ENCODE measurements around the gene TSPAN11. TPM values are rescaled to one million over a fixed set of nuclear protein-coding genes. Genes with fewer than 3 reads are reported as not detected.

The TSPAN11 gene
- total and polyA plus RNA-seq, 7 experiments from 2014 or later: not detected

DNA sequence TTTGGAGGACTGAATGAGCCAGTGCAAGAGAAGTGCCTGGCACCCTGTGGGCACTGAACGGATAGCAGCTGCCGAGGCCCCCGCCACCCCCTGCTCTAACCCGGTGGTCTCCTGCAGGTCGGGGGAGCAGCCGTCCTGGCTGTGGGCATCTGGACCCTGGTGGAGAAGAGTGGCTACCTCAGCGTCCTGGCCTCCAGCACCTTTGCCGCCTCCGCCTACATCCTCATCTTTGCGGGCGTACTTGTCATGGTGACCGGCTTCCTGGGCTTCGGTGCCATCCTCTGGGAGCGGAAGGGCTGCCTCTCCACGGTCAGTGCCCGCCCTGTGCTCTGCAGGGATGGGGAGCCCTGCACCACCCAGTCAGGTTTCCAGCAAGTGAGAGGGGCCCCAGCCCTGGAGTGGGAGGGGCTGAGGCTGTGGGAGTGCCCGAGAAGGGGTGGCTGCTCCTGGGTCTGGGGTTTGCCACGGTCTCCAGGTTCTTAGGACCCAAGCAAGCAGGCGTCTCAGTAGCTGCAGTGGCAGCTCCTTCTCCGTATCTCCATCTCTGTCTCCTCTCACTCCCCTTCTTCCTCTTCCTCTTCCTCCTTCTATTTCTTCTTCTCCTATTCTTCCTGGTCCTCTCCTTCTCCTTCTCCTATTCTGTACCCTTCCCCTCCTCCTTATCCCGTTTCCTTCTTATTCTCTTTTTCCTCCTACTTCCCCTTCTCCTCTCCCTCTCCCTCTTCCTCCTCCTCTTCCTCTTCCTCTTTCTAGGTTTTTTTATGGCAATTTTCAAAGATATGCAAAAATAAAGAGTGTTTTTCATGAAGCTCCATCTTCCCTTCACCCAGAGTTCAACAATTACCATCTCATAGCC, 37.4 kb downstream of the TSPAN11 start:
- H3K4me1 ChIP-seq (ENCODE audit: control insufficient read depth in 2 of 2, insufficient read depth in 2 of 2, low read length in 2 of 2): no peaks in the 10 kb centered on the region
- H3K27me3 Mint-ChIP-seq: peaks cover 0 to 29% (median 2%) of the 10 kb centered on the region in 5 donors
- ChIA-PET POLR2A (no interaction called here), CTCF (no interaction called here)
- ATAC-seq (no peak), DNase-seq (no peak)
- H3K36me3 Mint-ChIP-seq: no peaks in the 10 kb centered on the region
- H3K9me3 ChIP-seq (ENCODE audit: control insufficient read depth in 2 of 3, low read length in 3 of 3): no peaks in the 10 kb centered on the region
- no peak overlapping the region for H3K4me3 ChIP-seq (ENCODE audit: low read length)
- H3K27ac Mint-ChIP-seq: no peak overlapping the region
- H3K4me1 Mint-ChIP-seq: peaks cover 0 to 3% (median 0%) of the 10 kb centered on the region in 7 donors
- no peak overlapping the region for H3K27ac ChIP-seq (ENCODE audit: low read depth, low read length)
- intact Hi-C loops (cut with micrococcal nuclease): no loop called here
- H3K36me3 ChIP-seq (ENCODE audit: control insufficient read depth in 2 of 3, insufficient read depth in 3 of 3, low read length in 3 of 3): no peaks in the 10 kb centered on the region
- no peaks in the 10 kb centered on the region for H3K27me3 ChIP-seq (ENCODE audit: control insufficient read depth in 2 of 2, insufficient read depth in 2 of 2, low read length in 2 of 2)
- H3K9me3 Mint-ChIP-seq: no peaks in the 10 kb centered on the region
- no peak overlapping the region for H3K4me3 Mint-ChIP-seq

- ChIA-PET CTCF (no interaction called here), POLR2A (no interaction called here)
- intact Hi-C loops (cut with micrococcal nuclease): no loop called here
- Mint-ChIP-seq H3K4me1 (peaks cover 0 to 3% (median 0%) of the 10 kb centered on the region in 7 donors), H3K36me3 (no peaks in the 10 kb centered on the region), H3K27me3 (peaks cover 0 to 28% (median 0%) of the 10 kb centered on the region in 5 donors), H3K9me3 (no peaks in the 10 kb centered on the region), H3K27ac (no peak overlapping the region), H3K4me3 (no peak overlapping the region)
- H3K4me3 ChIP-seq (ENCODE audit: low read length): no peak overlapping the region
- ATAC-seq (no peak), DNase-seq (no peak)
- no peaks in the 10 kb centered on the region for H3K36me3 ChIP-seq (ENCODE audit: control insufficient read depth in 2 of 3, insufficient read depth in 3 of 3, low read length in 3 of 3)
- H3K27me3 ChIP-seq (ENCODE audit: control insufficient read depth in 2 of 2, insufficient read depth in 2 of 2, low read length in 2 of 2): no peaks in the 10 kb centered on the region
- H3K4me1 ChIP-seq (ENCODE audit: control insufficient read depth in 2 of 2, insufficient read depth in 2 of 2, low read length in 2 of 2): no peaks in the 10 kb centered on the region
- no peak overlapping the region for H3K27ac ChIP-seq (ENCODE audit: low read depth, low read length)
- H3K9me3 ChIP-seq (ENCODE audit: control insufficient read depth in 2 of 3, low read length in 3 of 3): no peaks in the 10 kb centered on the region
Measured at GRCh38 chr12:30964896-30965612, 38.5 kb downstream of the TSPAN11 start.

DNA sequence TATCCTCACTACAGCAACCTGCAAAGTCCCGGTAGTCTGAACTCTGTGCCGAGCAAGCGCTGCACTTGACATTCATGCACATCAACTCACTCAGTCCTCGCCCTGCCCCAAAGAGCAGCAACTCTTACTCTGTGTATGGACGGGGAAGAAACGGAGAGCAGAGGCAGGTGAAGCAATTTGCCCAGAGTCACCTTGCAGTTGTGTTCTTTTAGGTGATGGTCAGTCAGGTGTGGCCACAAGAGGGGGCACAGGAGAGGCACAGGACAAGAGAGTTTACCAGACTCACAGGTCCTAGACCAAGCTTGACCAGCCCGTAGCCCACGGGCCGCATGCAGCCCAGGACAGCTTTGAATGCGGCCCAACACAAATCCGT, 39.1 kb downstream of the TSPAN11 start:
- CTCF ChIA-PET: no interaction called here
- intact Hi-C loops (cut with micrococcal nuclease): no loop called here
- no peaks in the 10 kb centered on the region for H3K36me3 ChIP-seq (ENCODE audit: control insufficient read depth in 2 of 3, insufficient read depth in 3 of 3, low read length in 3 of 3)
- POLR2A ChIA-PET: no interaction called here
- no peaks in the 10 kb centered on the region for H3K9me3 ChIP-seq (ENCODE audit: control insufficient read depth in 2 of 3, low read length in 3 of 3)
- DNase-seq: no peak
- no peaks in the 10 kb centered on the region for H3K4me1 ChIP-seq (ENCODE audit: control insufficient read depth in 2 of 2, insufficient read depth in 2 of 2, low read length in 2 of 2)
- H3K4me3 ChIP-seq (ENCODE audit: low read length): no peak overlapping the region
- no peak overlapping the region for H3K27ac Mint-ChIP-seq
- no peaks in the 10 kb centered on the region for H3K27me3 ChIP-seq (ENCODE audit: control insufficient read depth in 2 of 2, insufficient read depth in 2 of 2, low read length in 2 of 2)
- no peak overlapping the region for H3K27ac ChIP-seq (ENCODE audit: low read depth, low read length)
- ATAC-seq: no peak
- no peaks in the 10 kb centered on the region for H3K36me3 Mint-ChIP-seq
- no peak overlapping the region for H3K4me3 Mint-ChIP-seq
- H3K4me1 Mint-ChIP-seq: peaks cover 0 to 3% (median 0%) of the 10 kb centered on the region in 7 donors
- no peaks in the 10 kb centered on the region for H3K9me3 Mint-ChIP-seq
- peaks cover 0 to 29% (median 0%) of the 10 kb centered on the region in 5 donors for H3K27me3 Mint-ChIP-seq

DNA sequence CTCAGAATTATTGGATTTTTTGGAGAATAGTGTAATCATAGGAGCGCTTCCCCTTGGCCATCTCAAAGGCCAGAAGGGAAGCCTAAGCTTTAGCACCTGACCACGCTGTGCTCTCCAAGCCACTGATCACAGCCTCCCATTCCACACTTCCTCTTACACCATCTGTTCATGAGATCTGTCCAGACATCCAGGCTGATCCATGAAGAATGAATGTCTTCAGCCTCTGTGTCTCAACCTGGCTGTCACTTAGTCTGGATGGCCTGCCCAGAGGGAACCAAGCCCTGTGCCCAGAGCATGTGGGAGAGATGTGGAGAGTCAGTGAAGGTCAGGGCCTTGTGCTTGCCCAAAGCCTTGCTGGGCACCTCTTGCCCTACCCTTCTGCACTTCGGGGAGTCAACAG, 40.5 kb downstream of the TSPAN11 start:
- Mint-ChIP-seq H3K4me3 (no peak overlapping the region), H3K36me3 (no peaks in the 10 kb centered on the region), H3K4me1 (peaks cover 0 to 3% (median 0%) of the 10 kb centered on the region in 7 donors), H3K27ac (no peak overlapping the region), H3K9me3 (no peaks in the 10 kb centered on the region), H3K27me3 (peaks cover 0 to 41% (median 4%) of the 10 kb centered on the region in 5 donors)
- Histone ChIP-seq H3K4me1 (ENCODE audit: control insufficient read depth in 2 of 2, insufficient read depth in 2 of 2, low read length in 2 of 2) (no peaks in the 10 kb centered on the region), H3K36me3 (ENCODE audit: control insufficient read depth in 2 of 3, insufficient read depth in 3 of 3, low read length in 3 of 3) (no peaks in the 10 kb centered on the region), H3K27ac (ENCODE audit: low read depth, low read length) (no peak overlapping the region), H3K4me3 (ENCODE audit: low read length) (no peak overlapping the region), H3K27me3 (ENCODE audit: control insufficient read depth in 2 of 2, insufficient read depth in 2 of 2, low read length in 2 of 2) (no peaks in the 10 kb centered on the region), H3K9me3 (ENCODE audit: control insufficient read depth in 2 of 3, low read length in 3 of 3) (no peaks in the 10 kb centered on the region)
- ATAC-seq (no peak), DNase-seq (no peak)
- POLR2A ChIA-PET: no interaction called here
- intact Hi-C loops (cut with micrococcal nuclease): no loop called here
- CTCF ChIA-PET: no interaction called here

GRCh38 chr12:30968211-30968610, 41.7 kb downstream of the TSPAN11 start:
- no peak overlapping the region for H3K4me3 Mint-ChIP-seq
- Histone ChIP-seq H3K27me3 (ENCODE audit: control insufficient read depth in 2 of 2, insufficient read depth in 2 of 2, low read length in 2 of 2) (no peaks in the 10 kb centered on the region), H3K4me3 (ENCODE audit: low read length) (no peak overlapping the region), H3K27ac (ENCODE audit: low read depth, low read length) (no peak overlapping the region), H3K4me1 (ENCODE audit: control insufficient read depth in 2 of 2, insufficient read depth in 2 of 2, low read length in 2 of 2) (no peaks in the 10 kb centered on the region), H3K9me3 (ENCODE audit: control insufficient read depth in 2 of 3, low read length in 3 of 3) (no peaks in the 10 kb centered on the region), H3K36me3 (ENCODE audit: control insufficient read depth in 2 of 3, insufficient read depth in 3 of 3, low read length in 3 of 3) (no peaks in the 10 kb centered on the region)
- H3K4me1 Mint-ChIP-seq: peaks cover 0 to 3% (median 0%) of the 10 kb centered on the region in 7 donors
- ChIA-PET POLR2A (no interaction called here), CTCF (no interaction called here)
- intact Hi-C loops (cut with micrococcal nuclease): no loop called here
- DNase-seq (no peak), ATAC-seq (no peak)
- no peak overlapping the region for H3K27ac Mint-ChIP-seq
- H3K27me3 Mint-ChIP-seq: peaks cover 0 to 51% (median 14%) of the 10 kb centered on the region in 5 donors
- no peaks in the 10 kb centered on the region for H3K9me3 Mint-ChIP-seq
- no peaks in the 10 kb centered on the region for H3K36me3 Mint-ChIP-seq

GRCh38 chr12:30969006-30969405, 42.5 kb downstream of the TSPAN11 start:
- Mint-ChIP-seq H3K4me1 (peaks cover 0 to 3% (median 0%) of the 10 kb centered on the region in 7 donors), H3K4me3 (no peak overlapping the region), H3K9me3 (no peaks in the 10 kb centered on the region), H3K27ac (no peak overlapping the region), H3K27me3 (peaks cover 0 to 49% (median 14%) of the 10 kb centered on the region in 5 donors), H3K36me3 (no peaks in the 10 kb centered on the region)
- Histone ChIP-seq H3K4me1 (ENCODE audit: control insufficient read depth in 2 of 2, insufficient read depth in 2 of 2, low read length in 2 of 2) (no peaks in the 10 kb centered on the region), H3K27me3 (ENCODE audit: control insufficient read depth in 2 of 2, insufficient read depth in 2 of 2, low read length in 2 of 2) (no peaks in the 10 kb centered on the region), H3K9me3 (ENCODE audit: control insufficient read depth in 2 of 3, low read length in 3 of 3) (no peaks in the 10 kb centered on the region), H3K27ac (ENCODE audit: low read depth, low read length) (no peak overlapping the region), H3K4me3 (ENCODE audit: low read length) (no peak overlapping the region), H3K36me3 (ENCODE audit: control insufficient read depth in 2 of 3, insufficient read depth in 3 of 3, low read length in 3 of 3) (no peaks in the 10 kb centered on the region)
- POLR2A ChIA-PET: no interaction called here
- intact Hi-C loops (cut with micrococcal nuclease): no loop called here
- DNase-seq: no peak
- no peak for ATAC-seq
- CTCF ChIA-PET: no interaction called here

Measured in naive thymus-derived CD4-positive, alpha-beta T cell (primary cell).